ENCODE data around the gene GNAO1. TPM values are rescaled to one million over a fixed set of nuclear protein-coding genes. Genes with fewer than 3 reads are reported as not detected.

GNAO1 gene
- total RNA-seq, 1 donor from 2014 or later, result 1.2 TPM

GRCh38 chr16:56368545-56368944 lies 177.3 kb downstream of the GNAO1 start:
- no peak for DNase-seq (ENCODE audit: low spot score)

GRCh38 chr16:56369202-56369601 lies 177.9 kb downstream of the GNAO1 start:
- Mint-ChIP-seq H3K9me3 (ENCODE audit: low read depth) (no peaks in the 10 kb centered on the region), H3K27ac (ENCODE audit: unreplicated experiment) (no peak overlapping the region), H3K36me3 (ENCODE audit: low read depth) (peaks cover 9% of the 10 kb centered on the region), H3K27me3 (ENCODE audit: low read depth) (no peaks in the 10 kb centered on the region), H3K4me1 (ENCODE audit: low read depth) (peaks cover 32% of the 10 kb centered on the region), H3K4me3 (ENCODE audit: unreplicated experiment) (no peak overlapping the region)
- TF ChIP-seq CTCF (IDR thresholded peaks at IDR 0.05), result no peak
- no peak for DNase-seq (ENCODE audit: low spot score)

More at GRCh38 chr16:56368545-56368944, 177.3 kb downstream of the GNAO1 start:
- Mint-ChIP-seq H3K27ac (ENCODE audit: unreplicated experiment) (no peak overlapping the region), H3K27me3 (ENCODE audit: low read depth) (no peaks in the 10 kb centered on the region), H3K4me3 (ENCODE audit: unreplicated experiment) (no peak overlapping the region), H3K9me3 (ENCODE audit: low read depth) (no peaks in the 10 kb centered on the region), H3K36me3 (ENCODE audit: low read depth) (peaks cover 9% of the 10 kb centered on the region), H3K4me1 (ENCODE audit: low read depth) (peaks cover 31% of the 10 kb centered on the region)
- no peak for TF ChIP-seq CTCF (IDR thresholded peaks at IDR 0.05)

- H3K27me3 Mint-ChIP-seq (ENCODE audit: low read depth), result no peaks in the 10 kb centered on the region
- H3K27ac Mint-ChIP-seq (ENCODE audit: unreplicated experiment), result peak overlapping the region; percentile 68
- H3K4me3 Mint-ChIP-seq (ENCODE audit: unreplicated experiment), result no peak overlapping the region
- H3K36me3 Mint-ChIP-seq (ENCODE audit: low read depth), result peaks cover 11% of the 10 kb centered on the region
- DNase-seq (ENCODE audit: low spot score), result no peak
- no peak for TF ChIP-seq CTCF (IDR thresholded peaks at IDR 0.05)
- no peaks in the 10 kb centered on the region for H3K9me3 Mint-ChIP-seq (ENCODE audit: low read depth)
- peaks cover 32% of the 10 kb centered on the region for H3K4me1 Mint-ChIP-seq (ENCODE audit: low read depth)
These were observed 179.0 kb downstream of the GNAO1 start for GRCh38 chr16:56370185-56370874.

GRCh38 chr16:56370875-56371659 lies 179.8 kb downstream of the GNAO1 start:
- Mint-ChIP-seq H3K36me3 (ENCODE audit: low read depth) (peaks cover 11% of the 10 kb centered on the region), H3K27ac (ENCODE audit: unreplicated experiment) (peak overlapping the region; percentile 68), H3K4me1 (ENCODE audit: low read depth) (peaks cover 32% of the 10 kb centered on the region), H3K4me3 (ENCODE audit: unreplicated experiment) (no peak overlapping the region), H3K9me3 (ENCODE audit: low read depth) (no peaks in the 10 kb centered on the region), H3K27me3 (ENCODE audit: low read depth) (no peaks in the 10 kb centered on the region)
- DNase-seq (ENCODE audit: low spot score), result no peak
- TF ChIP-seq CTCF (IDR thresholded peaks at IDR 0.05), result no peak

- Mint-ChIP-seq H3K9me3 (ENCODE audit: low read depth) (no peaks in the 10 kb centered on the region), H3K36me3 (ENCODE audit: low read depth) (peaks cover 11% of the 10 kb centered on the region), H3K4me3 (ENCODE audit: unreplicated experiment) (no peak overlapping the region), H3K4me1 (ENCODE audit: low read depth) (peaks cover 32% of the 10 kb centered on the region), H3K27ac (ENCODE audit: unreplicated experiment) (no peak overlapping the region), H3K27me3 (ENCODE audit: low read depth) (no peaks in the 10 kb centered on the region)
- TF ChIP-seq CTCF (IDR thresholded peaks at IDR 0.05), result no peak
- no peak for DNase-seq (ENCODE audit: low spot score)
These were observed 180.3 kb downstream of the GNAO1 start for GRCh38 chr16:56371660-56371937.
